ENCODE measurements around the gene IFRD1. TPM values are rescaled to one million over a fixed set of nuclear protein-coding genes. Genes with fewer than 3 reads are reported as not detected.

IFRD1 gene
- total and polyA plus RNA-seq, 8 donors = 44.7 to 141 (median 72.6) TPM

DNA sequence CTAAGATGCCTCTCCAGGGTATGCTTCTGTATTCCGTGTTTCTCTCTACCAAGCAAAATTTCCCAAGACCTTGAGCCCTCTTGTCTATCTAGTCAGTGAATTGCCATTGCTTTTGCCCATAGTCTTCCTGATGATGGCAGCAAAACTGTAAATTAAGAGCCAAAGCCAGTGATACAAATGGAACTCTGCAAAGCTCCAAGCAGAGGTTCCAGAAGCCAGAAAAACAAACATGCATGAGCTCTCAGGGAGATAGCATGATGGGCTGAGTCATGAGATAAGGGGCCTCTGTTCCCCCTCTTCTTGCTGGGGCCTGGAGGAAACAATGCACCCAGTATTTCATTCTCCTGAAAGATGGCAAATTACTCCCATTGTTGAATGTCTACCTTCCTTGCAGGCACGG is 55.2 kb downstream of the IFRD1 start:
- Histone ChIP-seq H3K27me3 (no peaks in the 10 kb centered on the region), H3K36me3 (no peaks in the 10 kb centered on the region), H3K4me1 (peaks cover 0 to 6% (median 0%) of the 10 kb centered on the region in 3 donors), H3K27ac (no peak overlapping the region), H3K4me3 (no peak overlapping the region), H3K9me3 (no peaks in the 10 kb centered on the region)
- TF ChIP-seq, protein P1, sequence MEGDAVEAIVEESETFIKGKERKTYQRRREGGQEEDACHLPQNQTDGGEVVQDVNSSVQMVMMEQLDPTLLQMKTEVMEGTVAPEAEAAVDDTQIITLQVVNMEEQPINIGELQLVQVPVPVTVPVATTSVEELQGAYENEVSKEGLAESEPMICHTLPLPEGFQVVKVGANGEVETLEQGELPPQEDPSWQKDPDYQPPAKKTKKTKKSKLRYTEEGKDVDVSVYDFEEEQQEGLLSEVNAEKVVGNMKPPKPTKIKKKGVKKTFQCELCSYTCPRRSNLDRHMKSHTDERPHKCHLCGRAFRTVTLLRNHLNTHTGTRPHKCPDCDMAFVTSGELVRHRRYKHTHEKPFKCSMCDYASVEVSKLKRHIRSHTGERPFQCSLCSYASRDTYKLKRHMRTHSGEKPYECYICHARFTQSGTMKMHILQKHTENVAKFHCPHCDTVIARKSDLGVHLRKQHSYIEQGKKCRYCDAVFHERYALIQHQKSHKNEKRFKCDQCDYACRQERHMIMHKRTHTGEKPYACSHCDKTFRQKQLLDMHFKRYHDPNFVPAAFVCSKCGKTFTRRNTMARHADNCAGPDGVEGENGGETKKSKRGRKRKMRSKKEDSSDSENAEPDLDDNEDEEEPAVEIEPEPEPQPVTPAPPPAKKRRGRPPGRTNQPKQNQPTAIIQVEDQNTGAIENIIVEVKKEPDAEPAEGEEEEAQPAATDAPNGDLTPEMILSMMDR (IDR thresholded peaks at IDR 0.05) = no peak
- FAIRE-seq (no peak), DNase-seq (no peak), ATAC-seq (no peak)
- 82% methylated on average over 2 of the region's 2 CpGs for WGBS, 2 donors
- intact Hi-C loops (cut with DNase I) = no loop called here

DNA sequence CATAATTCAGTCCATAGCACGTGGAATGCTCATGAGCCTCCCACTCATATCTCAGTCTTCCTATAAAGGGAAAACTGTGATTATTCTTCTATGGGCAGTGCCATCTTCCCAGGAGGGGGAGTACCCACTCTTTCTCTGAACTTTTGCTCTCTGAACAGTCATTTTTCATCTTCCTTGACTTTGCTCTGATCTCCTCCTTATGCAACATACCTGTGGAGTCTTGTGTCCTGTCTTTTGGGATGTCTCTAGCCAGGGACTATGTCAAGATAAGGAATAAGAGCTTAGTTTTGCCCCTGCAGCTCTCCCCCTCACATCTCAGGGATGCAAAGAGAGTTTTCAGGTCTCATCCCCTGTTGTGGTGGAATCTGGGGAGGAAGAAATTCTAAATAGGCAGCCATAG is 58.1 kb downstream of the IFRD1 start:
- intact Hi-C loops (cut with DNase I) = no loop called here
- TF ChIP-seq, protein P1 (IDR thresholded peaks at IDR 0.05) = no peak
- ATAC-seq (no peak), FAIRE-seq (no peak), DNase-seq (no peak)
- Histone ChIP-seq H3K27ac (no peak overlapping the region), H3K27me3 (no peaks in the 10 kb centered on the region), H3K4me3 (no peak overlapping the region), H3K4me1 (no peaks in the 10 kb centered on the region), H3K9me3 (no peaks in the 10 kb centered on the region), H3K36me3 (no peaks in the 10 kb centered on the region)
- WGBS, 2 donors = 82 to 86% methylated on average over 1 of the region's 1 CpG

DNA sequence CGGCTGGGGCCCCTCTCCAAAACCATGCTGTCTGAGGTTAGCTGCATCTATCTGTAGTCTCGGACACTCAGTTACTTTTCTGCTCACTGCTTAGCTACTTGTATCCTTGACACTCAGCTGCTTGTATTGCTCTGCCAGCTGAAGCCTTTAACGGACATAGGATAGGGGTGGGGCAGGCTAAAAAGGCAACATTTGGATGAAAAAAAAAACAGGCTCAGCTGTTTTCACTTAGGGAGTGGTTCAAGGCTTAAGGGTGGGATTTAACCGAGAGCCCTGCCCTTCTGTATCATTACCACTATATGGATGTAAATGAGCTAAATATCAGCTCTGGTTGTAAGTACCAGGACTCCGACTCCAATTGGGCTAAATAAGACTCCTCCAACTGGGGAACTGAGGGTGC is 59.1 kb downstream of the IFRD1 start:
- H3K27me3 ChIP-seq = no peaks in the 10 kb centered on the region
- no peak overlapping the region for H3K27ac ChIP-seq
- DNase-seq = no peak
- H3K4me3 ChIP-seq = no peak overlapping the region
- no peaks in the 10 kb centered on the region for H3K36me3 ChIP-seq
- ATAC-seq = no peak
- no peaks in the 10 kb centered on the region for H3K9me3 ChIP-seq
- TF ChIP-seq, protein P1 (IDR thresholded peaks at IDR 0.05) = no peak
- FAIRE-seq = no peak
- intact Hi-C loops (cut with DNase I) = no loop called here
- no peaks in the 10 kb centered on the region for H3K4me1 ChIP-seq
- WGBS, 2 donors = 72 to 78% methylated on average over 5 of the region's 5 CpGs

DNA sequence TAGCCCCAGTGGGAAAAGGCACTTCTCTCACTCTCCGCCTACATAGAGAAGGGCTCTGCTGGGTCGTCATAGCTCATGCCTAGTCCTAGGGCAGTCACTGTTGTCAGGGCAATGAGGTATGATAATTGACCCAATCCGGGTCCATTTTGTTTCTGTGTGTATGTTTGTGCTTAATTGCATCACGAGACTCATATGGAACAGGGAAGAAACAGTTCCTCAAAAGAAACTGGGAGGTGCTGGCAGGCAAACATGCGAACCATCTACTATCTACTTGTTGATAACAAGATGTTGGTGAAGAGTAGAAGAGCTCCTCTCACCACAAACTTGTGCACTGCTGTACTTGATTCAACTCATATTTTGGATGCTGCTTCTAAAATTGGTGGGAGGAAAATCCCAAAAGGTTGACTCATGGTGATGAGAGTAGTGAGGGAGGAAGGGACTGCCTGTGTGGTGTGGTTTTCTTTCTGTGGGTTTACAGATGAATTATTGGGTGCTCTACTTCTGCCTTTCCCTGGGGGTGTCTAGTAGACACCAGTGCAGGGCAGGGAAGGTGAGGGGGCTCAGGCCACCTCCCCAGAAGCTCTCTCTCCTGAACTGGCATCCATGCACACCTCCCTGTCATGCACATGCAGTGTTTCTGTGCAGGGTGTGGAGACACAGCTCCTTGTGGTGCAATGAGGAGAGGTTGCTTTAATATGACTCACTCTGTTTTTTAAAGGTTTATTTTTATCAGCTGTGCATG is 59.9 kb downstream of the IFRD1 start:
- no peaks in the 10 kb centered on the region for H3K9me3 ChIP-seq
- intact Hi-C loops (cut with DNase I) = no loop called here
- H3K27me3 ChIP-seq = no peaks in the 10 kb centered on the region
- H3K4me1 ChIP-seq = no peaks in the 10 kb centered on the region
- no peak overlapping the region for H3K4me3 ChIP-seq
- DNase-seq (no peak), ATAC-seq (peak in 2 of 4 donors; percentile 64 to 68), FAIRE-seq (no peak)
- H3K36me3 ChIP-seq = no peaks in the 10 kb centered on the region
- H3K27ac ChIP-seq = no peak overlapping the region
- TF ChIP-seq, protein P1 (IDR thresholded peaks at IDR 0.05) = no peak
- 70 to 81% methylated on average over 5 of the region's 5 CpGs for WGBS, 2 donors

DNA sequence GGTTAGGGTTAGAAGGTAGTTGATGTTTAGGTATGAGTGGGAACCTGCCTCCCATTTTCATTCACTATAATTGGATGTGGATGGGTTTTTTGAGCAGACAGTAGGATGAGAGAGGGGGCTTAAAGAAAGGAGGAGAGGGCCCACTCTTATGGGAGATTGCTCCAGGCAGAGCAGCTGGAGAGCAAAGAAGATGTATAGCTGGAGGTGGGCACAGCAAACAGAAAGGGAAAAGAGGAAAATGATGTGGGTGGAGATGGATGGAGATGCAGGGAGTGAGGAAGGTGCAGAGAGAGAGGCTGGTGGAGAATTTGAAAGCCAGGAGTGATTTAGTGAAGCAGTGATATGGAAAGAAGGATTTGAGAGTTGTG is 60.5 kb downstream of the IFRD1 start:
- Histone ChIP-seq H3K36me3 (no peaks in the 10 kb centered on the region), H3K4me1 (no peaks in the 10 kb centered on the region), H3K27me3 (no peaks in the 10 kb centered on the region), H3K9me3 (no peaks in the 10 kb centered on the region), H3K27ac (no peak overlapping the region), H3K4me3 (no peak overlapping the region)
- ATAC-seq (no peak), FAIRE-seq (no peak), DNase-seq (no peak)
- intact Hi-C loops (cut with DNase I) = no loop called here
- TF ChIP-seq, protein P1 (IDR thresholded peaks at IDR 0.05) = no peak
